Adrenal gland (tissue), 5 donors: ENCODE data around the gene LBHD1.

ENCODE experiments used
- CTCF ChIP-seq, 6 experiments: fragments of 450-650 bp in 4 of 6; fragments of 200-600 bp in 2 of 6; sonication (generic) in 1 of 6; IDR thresholded peaks; 1 replicate in 5 of 6; 2 replicates in 1 of 6; pipeline versions ENCODE4 v1.5.1 to v1.8.0; 2016 to 2021; ENCODE audit warnings: antibody characterized with exemption in 6 of 6, mild to moderate bottlenecking in 2 of 6, moderate library complexity in 1 of 6
- POLR2A ChIP-seq, 2 donors: fragments of 450-650 bp; IDR thresholded peaks; one replicate each; pipeline ENCODE4 v1.6.1; 2017; ENCODE audit warnings: antibody characterized with exemption in 2 of 2, mild to moderate bottlenecking in 2 of 2, moderate library complexity in 1 of 2
- donor health status: DM: no; HTN: no; CAD: no.

- TF ChIP-seq CTCF (IDR thresholded peaks at IDR 0.05) (no peak), POLR2A (IDR thresholded peaks at IDR 0.05) (no peak)
These were observed 15.7 kb upstream of the LBHD1 start for GRCh38 chr11:62687508-62688396.
